Activated CD4-positive, CD25-positive, alpha-beta regulatory T cell treated with anti-CD3 and anti-CD28 coated beads, Interleukin-2, amount 50 U/mL, for 24 hours (primary cell): Measurements from ENCODE around the gene COL5A1.

Experiments used
- ATAC-seq, 2 donors: fragments of 150-1000 bp; cut with Tn5 transposase; one replicate each; pipeline ENCODE4 v1.10.0; 2021; ENCODE audit warnings: mild to moderate bottlenecking in 1 of 2, moderate library complexity in 1 of 2

The COL5A1 gene

GRCh38 chr9:134641173-134641989 lies at the start of gene COL5A1:
COL5A1 (plus strand) TSS chr9:134641803; CDS start chr9:134642188, 385 bp downstream.
- peak; percentile 68 to 73 for ATAC-seq

- ATAC-seq, result no peak
These were observed 49.4 kb upstream of the COL5A1 start for GRCh38 chr9:134592018-134592818.

GRCh38 chr9:134592819-134593200 lies 48.8 kb upstream of the COL5A1 start:
- ATAC-seq, result no peak

GRCh38 chr9:134593286-134594077 lies 48.1 kb upstream of the COL5A1 start:
- no peak for ATAC-seq

- no peak for ATAC-seq
These were observed 47.3 kb upstream of the COL5A1 start for GRCh38 chr9:134594078-134594941.

GRCh38 chr9:134595014-134595413 lies 46.6 kb upstream of the COL5A1 start:
- no peak for ATAC-seq

GRCh38 chr9:134597041-134597913 lies 44.3 kb upstream of the COL5A1 start:
- no peak for ATAC-seq

- no peak for ATAC-seq
These were observed 43.4 kb upstream of the COL5A1 start for GRCh38 chr9:134597957-134598883.

GRCh38 chr9:134598884-134599245 lies 42.7 kb upstream of the COL5A1 start:
- ATAC-seq, result no peak

- no peak for ATAC-seq
These were observed 41.2 kb upstream of the COL5A1 start for GRCh38 chr9:134600371-134600770.

GRCh38 chr9:134600836-134601638 lies 40.6 kb upstream of the COL5A1 start:
- no peak for ATAC-seq

GRCh38 chr9:134601764-134602163 lies 39.8 kb upstream of the COL5A1 start:
- ATAC-seq, result no peak

GRCh38 chr9:134602547-134603362 lies 38.8 kb upstream of the COL5A1 start:
- no peak for ATAC-seq

GRCh38 chr9:134604834-134605233 lies 36.8 kb upstream of the COL5A1 start:
- no peak for ATAC-seq

GRCh38 chr9:134605351-134605965 lies 36.1 kb upstream of the COL5A1 start:
- ATAC-seq, result no peak

- ATAC-seq, result no peak
These were observed 35.6 kb upstream of the COL5A1 start for GRCh38 chr9:134605966-134606357.

- no peak for ATAC-seq
These were observed 34.5 kb upstream of the COL5A1 start for GRCh38 chr9:134606951-134607731.
